HG03460 (cell line): ENCODE measurements around the gene NELFB.

Experiments used
- ATAC-seq: cut with Tn5 transposase; IDR thresholded peaks from one replicate; pipeline ENCODE4 v1.9.1; 2021; ENCODE audit not compliant: unreplicated experiment

NELFB gene

DNA sequence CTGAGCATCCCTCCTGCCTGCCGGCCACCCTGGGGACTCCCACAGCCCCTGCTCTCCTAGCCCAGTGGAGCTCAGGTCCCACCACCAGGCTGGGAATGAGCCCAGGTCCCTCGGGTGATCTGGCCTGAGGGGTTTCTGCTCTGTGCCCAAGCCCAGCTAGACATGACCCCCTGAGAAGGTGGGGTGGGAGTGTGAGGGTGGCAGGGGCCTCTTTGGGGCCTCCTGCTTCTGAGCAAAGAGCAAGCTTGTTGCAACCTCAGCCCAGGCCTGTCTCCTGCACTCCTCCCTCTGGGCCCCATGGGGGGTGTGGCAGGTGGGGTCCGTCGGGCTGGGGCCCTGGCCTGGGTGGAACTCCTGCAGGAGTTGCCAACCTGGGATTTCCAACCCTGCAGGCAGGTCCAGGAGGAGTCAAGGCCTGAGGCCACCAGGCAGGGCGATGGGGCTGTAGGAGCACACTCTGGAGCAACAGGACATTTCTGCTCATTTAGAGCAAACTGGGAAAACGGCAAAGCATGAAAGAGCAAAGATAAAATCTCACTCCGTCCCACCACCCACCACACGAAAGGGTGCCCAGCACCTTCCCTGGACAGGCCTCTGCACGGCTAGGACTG is 58.3 kb downstream of the NELFB start:
- no peak for ATAC-seq

DNA sequence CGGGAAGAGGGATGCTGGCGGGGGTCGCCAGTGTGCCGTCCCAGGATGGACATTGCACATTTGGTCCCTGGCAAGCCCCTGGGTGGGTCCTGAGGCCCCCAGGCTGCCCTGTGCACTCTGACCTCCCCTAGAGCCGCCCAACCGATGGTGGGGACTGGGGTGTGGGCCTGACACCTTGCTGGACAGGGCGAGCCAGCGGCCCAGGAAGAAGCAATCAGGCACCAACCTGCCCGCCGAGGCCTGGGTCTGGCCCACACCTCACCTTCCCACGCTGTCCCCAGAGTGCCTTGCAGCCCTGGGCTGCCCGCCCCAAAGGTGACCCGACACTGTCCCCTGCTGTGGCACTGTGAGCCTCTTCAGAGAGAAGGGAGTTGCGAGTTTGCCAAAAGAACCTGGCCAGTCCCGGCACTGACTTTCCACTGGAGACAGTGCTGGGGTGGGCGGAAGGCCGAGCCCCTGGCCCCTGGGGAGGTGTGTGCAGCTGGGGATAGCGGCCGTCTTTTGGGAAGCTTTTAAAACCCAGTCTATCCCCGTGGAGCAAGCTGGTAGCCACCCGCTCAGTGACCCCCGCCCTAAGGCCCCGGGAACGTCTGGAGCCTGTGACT is 58.9 kb downstream of the NELFB start:
- no peak for ATAC-seq

DNA sequence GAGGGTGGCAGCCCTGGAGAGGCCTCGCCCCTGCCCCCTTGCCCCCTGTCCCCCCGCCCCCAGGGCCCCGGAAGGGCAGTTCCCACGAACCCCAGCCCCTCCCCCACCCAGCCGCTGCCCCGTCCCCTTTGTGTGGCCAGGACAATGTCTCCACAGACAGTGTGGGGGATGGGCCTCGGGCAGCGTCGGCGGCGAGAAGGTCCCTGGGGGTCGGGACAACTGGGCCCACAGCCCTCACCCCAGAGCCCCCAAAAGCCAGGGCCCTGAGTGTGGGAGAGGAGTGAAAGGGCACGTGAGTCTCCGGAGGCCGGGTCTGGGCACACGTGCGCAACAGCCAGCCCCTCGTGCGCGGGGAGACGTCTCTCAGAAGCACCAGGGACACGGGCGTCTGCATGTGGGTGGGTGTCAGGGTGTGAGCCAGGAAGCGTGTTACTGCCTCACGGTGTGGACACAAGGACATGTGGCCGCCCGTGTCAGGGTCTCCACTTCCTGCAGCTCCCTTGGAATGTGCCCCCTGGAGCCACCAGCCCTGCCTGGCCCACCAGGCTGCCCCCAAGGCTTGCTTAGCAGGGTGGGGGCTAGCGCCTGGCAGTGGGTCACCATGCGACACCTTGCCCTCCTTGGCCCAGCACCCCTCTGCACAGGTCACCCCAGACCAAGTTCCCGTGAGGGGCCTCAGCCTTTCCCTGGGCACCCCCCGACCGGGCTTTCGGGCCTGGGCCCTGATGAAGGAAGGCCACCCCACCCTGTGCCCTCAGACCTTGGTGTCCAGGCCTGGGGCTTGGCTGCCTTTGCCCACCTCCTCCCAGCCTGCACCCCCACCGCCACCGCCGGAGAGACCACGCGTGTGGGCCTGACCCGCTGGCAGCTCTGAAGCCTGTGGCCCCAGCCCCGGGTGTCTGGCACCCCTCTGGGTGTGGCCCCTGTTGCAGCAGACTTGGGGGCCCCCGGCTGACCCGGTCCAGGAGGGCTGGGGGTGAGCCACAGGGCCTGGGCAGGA is 59.7 kb downstream of the NELFB start:
- ATAC-seq: no peak

DNA sequence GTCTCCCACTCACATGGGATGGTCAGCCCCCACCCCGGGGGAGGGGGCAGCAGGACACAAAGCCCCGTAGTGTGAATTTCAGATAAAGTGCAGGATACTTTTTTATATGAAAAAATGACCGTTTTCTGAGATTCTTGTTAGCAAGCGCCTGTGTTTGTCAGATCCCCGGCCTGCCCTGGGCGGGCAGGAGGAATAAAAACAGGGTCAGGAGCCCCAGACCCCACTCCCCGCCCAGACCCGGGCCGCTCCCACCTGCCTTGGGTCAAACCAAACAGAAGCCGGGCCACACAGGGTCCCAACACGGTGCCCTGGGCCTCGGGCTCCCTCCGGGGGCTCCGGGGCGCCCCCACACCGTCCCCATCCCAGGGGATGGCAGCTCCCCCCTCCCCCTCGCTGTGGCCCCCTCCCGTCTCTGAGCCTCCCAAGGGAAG is 60.5 kb downstream of the NELFB start:
- ATAC-seq: no peak

DNA sequence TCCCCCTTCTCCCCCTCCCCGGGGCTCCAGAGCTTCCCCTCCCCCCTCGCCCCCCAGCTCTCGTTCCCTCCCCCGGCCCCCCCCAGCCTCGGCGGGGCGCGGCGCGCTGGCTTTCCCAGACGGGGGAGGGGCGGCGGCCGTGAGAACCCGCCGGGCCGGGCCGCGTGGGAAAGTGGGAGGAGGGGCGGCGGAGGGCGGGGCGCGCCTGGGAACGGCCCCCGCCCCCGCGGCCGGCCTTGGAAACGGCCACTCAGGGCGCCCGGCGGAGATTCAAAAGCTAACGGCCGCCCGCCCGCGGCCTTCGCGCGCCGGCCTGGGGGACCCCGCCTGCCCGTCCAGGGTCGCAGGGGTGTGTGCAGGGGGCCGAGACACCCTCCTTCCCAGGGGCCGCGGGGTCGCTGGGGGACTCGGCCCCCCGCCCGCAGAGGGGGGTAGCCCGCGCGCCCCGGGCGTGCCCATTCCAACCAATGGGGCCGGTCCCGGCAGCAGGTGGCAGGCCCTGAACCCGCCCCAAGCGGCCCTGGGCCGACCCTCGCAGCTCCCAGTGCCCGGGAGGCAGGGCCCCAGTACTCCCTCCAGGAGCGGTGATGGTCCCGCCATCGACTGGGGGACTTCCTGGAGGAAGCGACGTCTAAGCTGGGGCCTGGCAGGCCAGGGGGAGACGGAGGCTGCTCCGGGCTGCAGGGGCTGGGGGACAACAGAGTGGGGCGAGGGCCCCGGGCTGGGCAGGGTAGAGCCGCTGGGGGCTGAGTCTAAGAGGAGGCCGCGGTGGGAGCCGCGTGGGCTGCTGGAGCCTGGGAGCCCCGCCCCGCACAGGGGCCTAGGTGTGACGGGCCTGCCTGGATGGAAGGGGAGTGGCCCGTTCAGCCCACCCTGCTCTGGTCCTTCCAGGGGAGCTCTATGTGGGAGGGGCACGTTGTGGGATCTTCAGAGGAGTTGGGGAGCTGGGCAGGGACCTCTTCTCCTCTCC is 61.2 kb downstream of the NELFB start:
- ATAC-seq: no peak

DNA sequence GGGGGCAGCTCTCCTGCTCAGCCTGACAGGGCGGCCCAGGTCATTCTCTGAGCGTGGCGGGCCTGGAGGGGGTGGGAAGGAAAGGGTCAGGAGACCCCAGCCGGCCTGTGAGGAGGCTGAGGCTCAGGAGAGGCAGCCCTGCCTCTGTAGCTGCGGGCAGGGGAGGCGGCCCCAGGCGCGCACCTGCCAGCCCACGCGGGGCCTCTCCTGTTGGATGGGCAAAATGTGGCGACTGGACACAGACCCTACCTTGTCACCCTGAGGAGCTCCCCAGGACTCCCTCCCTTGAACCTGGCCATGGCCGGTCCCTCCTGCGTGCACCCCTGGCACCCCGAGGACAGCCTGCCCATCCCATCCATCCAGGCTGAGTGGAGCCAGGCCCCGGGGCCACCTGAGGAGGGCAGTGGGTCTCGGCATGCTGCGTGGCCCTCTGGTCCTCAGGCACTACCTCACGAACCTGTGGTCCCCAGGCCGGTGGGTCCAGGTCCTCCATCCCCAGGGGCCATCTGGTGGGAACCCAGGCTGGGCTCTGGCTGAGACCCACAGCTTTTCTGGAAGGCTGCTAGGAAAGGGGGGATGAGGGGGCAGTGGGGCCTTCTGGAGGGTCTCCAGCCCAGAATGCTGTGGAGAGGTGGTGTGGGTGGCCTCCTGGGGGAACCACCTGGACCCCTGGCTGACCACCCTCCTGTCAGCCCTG is 62.0 kb downstream of the NELFB start:
- ATAC-seq: no peak

DNA sequence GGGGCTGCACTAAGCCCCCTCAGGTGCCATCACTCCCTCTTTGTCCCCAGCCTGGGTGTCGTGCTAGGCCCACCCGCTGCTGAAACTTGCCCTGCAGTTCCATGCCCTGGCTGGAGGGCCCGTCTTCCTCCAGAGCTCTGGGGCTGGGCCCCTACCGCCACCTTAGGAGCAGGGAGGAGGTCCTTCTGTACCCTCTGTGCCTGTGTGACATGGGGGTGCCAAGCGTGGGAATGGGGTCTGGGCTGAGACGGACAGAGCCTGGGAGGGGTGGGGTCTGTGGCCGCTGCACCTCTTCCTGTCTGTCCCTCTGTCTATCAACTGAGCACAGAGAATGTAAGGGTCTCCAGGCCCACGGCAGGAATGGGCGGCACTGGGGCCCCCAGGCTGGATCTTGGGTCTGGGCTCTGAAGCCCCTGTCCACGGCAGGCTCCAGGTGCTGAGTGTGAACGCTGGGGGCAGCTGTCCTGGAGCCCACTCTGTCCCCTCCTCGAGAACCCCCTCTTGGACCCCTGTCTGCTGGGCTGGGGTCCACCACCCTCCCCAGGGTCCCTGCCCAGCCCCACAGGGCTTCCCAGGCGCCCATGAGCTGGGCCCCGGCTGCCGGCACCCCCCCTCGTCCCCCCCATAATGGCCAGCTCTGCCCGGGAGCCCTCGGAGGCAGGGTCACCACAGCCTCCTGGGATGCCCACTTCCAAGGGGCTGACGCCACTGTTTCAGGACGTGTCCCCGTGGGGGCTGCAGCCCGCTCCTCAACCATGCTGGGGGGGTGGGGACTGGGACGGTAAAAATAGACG is 62.8 kb downstream of the NELFB start:
- no peak for ATAC-seq

DNA sequence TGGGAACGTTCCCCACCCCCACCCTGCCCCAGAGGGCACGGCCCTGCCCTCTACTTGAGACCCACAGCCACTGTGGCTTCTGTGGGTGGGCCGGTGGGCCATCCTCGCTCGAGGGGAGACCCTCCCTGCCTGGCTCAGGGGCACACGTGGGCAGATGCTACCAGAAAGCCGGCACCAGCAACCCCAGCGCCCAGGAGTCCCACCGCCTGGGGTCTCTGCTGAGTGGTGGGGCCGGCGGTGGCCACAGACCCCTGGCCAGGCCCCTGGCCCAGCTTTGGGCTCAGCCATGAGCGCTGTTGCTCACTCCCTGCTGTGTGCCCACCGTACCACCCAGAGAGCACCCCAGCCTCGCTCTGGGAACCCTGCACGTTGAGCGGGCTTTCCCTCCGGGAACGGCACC is 63.5 kb downstream of the NELFB start:
- no peak for ATAC-seq

DNA sequence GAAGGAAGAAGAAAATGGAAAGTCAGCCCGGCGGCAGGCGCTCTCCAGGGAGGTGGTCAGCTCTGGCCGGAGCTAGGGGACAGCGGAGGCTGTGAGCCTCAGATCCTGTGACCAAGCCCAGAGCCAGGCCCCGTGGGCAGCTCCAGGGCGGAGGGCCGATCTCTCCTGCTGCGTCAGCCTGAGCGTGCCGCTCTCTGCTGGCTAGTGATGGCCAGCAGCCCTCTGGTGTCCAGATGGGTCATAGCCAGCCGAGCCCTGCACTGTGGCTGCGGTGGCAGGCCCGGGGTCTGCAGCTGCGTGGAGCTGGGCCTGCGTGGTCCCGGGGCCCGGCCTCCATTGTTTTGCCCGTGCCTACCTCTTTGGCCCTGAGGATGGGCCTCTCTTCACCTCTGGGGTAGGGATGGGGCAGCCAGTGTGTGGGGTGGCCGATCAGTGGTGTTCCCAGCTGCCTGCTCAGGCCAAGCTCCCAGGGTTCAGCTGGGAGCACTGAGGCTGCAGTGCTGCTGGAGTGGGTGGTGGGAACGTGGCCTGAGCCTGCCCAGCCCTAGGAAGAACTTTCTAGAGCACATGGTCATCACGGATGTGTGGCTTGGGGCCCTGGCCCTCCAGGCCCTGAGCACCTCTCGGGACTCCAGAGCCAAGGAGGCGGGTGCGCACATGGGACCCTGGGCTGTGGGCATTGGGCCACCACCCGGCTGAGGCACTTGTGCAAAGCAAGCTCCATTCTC is 64.0 kb downstream of the NELFB start:
- no peak for ATAC-seq

DNA sequence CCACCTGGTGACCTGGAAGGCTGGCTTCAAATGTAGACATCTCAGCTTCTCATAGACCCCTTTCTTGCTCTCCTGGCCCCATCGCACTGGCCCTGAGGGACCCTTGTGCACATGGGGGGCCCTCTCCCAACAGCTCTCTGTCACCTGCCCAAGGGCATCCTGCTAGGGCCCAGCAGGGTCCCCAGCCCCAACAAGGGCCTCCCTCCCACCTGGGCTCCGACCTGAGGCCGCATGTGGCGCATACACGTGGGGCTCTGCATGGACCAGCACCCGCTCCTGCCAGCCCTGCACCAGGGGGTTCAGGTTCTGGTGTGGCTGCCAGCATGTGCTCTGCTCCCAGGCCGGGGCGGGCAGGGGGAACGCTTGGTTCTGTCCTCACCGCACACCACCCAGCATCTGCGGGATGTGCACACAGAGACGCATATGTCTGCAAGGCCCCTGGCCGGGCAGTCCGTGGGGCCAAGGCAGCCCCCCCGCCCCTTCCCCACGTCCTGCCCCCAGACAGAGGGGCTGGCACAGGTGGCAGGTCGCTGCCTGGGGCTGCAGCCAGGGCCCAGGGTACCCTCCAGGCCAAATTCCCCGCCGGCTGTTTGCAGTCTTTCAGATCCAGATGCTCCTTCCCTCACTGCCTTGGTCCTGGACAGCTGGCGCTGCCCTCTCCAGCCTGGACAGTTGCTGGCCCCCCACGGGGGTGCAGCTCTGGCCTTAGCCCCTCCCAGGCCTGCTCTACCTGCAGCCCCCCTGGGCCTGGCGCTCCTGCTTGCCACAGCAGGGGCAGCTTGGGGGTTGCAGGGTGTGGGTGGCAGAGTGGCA is 64.8 kb downstream of the NELFB start:
- no peak for ATAC-seq

DNA sequence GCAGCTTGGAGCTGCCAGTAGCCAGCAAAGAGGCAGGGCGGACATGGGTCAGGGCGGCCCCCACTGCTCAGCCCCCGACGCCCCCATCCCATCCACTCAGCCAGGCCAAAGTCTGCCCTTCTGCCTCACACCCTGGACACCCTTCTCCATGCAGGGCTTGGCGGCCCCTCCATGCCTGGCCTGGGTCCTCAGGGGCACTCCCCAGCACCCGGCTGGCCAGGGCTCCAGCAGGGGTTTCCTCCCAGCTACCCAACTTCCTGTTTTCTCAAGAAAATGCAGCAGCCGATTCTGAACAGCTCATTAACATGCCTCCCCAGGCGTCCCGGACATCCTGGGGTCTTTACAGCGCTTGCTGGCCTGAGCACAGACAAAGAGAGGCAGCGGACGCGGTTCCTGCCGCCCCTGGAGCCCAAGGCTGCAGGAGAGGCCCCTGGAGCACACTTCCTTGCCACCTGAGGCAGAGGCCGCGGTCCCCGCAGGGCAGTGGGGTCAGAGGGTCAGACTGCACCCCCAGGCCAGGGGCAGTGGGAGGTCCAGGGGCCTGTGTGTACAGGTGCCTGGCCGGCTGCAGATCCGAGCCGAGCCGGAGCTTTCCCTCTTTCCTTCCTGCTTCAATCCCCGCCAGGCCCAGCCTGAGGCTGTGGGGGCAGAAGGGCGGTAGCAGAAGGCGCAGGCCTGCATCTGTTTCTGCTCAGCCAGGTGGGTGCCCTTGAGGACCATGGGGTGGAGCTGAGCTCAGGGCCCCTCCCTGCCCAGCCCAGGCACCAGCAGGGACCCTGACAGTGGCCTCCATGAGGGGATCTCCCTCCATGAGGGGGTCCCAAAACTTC is 65.6 kb downstream of the NELFB start:
- ATAC-seq: no peak

DNA sequence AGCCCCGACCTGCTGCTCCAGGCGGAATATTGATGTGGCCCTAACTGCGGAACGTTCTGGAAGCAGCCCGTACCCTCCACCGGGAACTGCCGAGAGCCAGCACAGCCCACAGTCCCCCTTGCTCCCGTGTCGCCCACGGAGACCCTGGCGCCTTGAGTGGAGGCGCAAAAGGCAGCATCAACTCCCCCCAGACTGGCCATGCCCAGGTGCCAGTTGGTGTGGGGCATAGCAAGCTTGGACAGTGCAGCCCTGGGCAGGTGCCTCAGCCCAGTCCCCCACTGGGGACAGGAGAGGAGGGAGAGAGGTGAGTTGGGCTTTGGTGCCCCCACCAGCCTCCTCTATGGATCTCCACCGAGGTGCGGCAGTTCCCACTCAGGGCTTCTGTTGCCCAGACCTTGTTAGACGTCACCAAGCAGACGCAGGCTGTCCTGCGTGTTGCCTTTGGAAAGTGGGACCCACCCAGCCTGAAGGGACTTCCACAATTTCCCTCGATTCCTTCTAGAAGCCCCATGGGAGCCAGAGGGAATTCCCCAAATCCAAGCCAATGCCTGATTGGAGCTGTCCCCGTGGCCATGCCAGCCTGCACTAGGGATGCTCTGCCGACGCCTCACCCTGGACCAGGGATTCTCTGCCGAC is 66.7 kb downstream of the NELFB start:
- no peak for ATAC-seq
